Measurements from ENCODE around the gene DDX21. TPM values are rescaled to one million over a fixed set of nuclear protein-coding genes. Genes with fewer than 3 reads are reported as not detected.

The DDX21 gene
- 40.9 TPM for total RNA-seq

GRCh38 chr10:68955832-68956532 is at the start of gene DDX21:
DDX21 (plus strand) TSS chr10:68956170; CDS start chr10:68956226, 56 bp downstream.

GRCh38 chr10:68988530-68989316 is 32.8 kb downstream of the DDX21 start, which contains the start of gene KIFBP:
KIFBP (plus strand) TSS chr10:68988803; CDS start chr10:68988833, 30 bp downstream.

Other genes starting within 250 kb of the DDX21 start
- 80.8 TPM for gene CCAR1, start 234.9 kb upstream of the DDX21 start, total RNA-seq
- 7.4 TPM for gene STOX1, start 128.6 kb upstream of the DDX21 start, total RNA-seq
- 53.1 TPM for gene DDX50, start 54.9 kb upstream of the DDX21 start, total RNA-seq
- gene KIFBP, start 32.6 kb downstream of the DDX21 start, total RNA-seq, result 45.4 TPM
- gene SRGN, start 131.9 kb downstream of the DDX21 start, total RNA-seq, result 55.0 TPM
- gene VPS26A, start 168.0 kb downstream of the DDX21 start, total RNA-seq, result 58.4 TPM
- 38.6 TPM for gene SUPV3L1, start 224.1 kb downstream of the DDX21 start, total RNA-seq